Loucy (cell line): Measurements from ENCODE around the gene BCKDHA.

Experiments
- H2AFZ ChIP-seq: fragments of 200-600 bp; sonication (generic); 2 replicates; pipeline ENCODE4 v1.6.0; 2016; ENCODE audit warnings: antibody characterized with exemption, mild to moderate bottlenecking, low read length, moderate library complexity
- H3F3A ChIP-seq: fragments of 200-600 bp; 2 replicates; pipeline ENCODE4 v1.6.0; 2016; ENCODE audit warnings: antibody characterized with exemption, low read depth, mild to moderate bottlenecking
- H3K27me3 ChIP-seq: fragments of 200-600 bp; sonication (generic); 2 replicates; pipeline ENCODE4 v1.6.1; 2014; ENCODE audit warnings: low read length, mild to moderate bottlenecking; ENCODE audit not compliant: insufficient read depth, poor library complexity, severe bottlenecking
- H3K36me3 ChIP-seq: fragments of 200-600 bp; sonication (generic); 2 replicates; pipeline ENCODE4 v1.6.1; 2016; ENCODE audit warnings: low read length; ENCODE audit not compliant: insufficient read depth
- H3K4me1 ChIP-seq: fragments of 200-600 bp; sonication (generic); 2 replicates; pipeline ENCODE4 v1.5.1; 2014; ENCODE audit warnings: low read length, mild to moderate bottlenecking; ENCODE audit not compliant: insufficient read depth, poor library complexity, severe bottlenecking
- H3K4me2 ChIP-seq: fragments of 200-600 bp; sonication (generic); 2 replicates; pipeline ENCODE4 v1.6.0; 2014; ENCODE audit warnings: antibody characterized with exemption, low read length, low read depth, mild to moderate bottlenecking; ENCODE audit not compliant: poor library complexity, severe bottlenecking
- H3K4me3 ChIP-seq: fragments of 200-600 bp; sonication (generic); 2 replicates; pipeline ENCODE4 v1.5.1; 2014; ENCODE audit warnings: low read length, mild to moderate bottlenecking, mixed read lengths; ENCODE audit not compliant: poor library complexity, severe bottlenecking
- H3K79me2 ChIP-seq: fragments of 200-600 bp; sonication (generic); 2 replicates; pipeline ENCODE4 v1.6.1; 2014; ENCODE audit warnings: low read length; ENCODE audit not compliant: insufficient read depth
- H3K9ac ChIP-seq: fragments of 200-600 bp; sonication (generic); 2 replicates; pipeline ENCODE4 v1.6.0; 2014; ENCODE audit warnings: mild to moderate bottlenecking, low read depth, low read length, moderate library complexity; ENCODE audit not compliant: poor library complexity, severe bottlenecking
- H3K9me2 ChIP-seq: fragments of 200-600 bp; sonication (generic); replicated peaks from 2 replicates; pipeline ENCODE4 v1.6.1; 2016; ENCODE audit warnings: low read depth, low read length, mixed read lengths
- H3K9me3 ChIP-seq: fragments of 200-600 bp; sonication (generic); 2 replicates; pipeline ENCODE4 v1.6.1; 2014; ENCODE audit warnings: mild to moderate bottlenecking, antibody characterized with exemption, low read length, low read depth; ENCODE audit not compliant: insufficient read depth
- H4K20me1 ChIP-seq: fragments of 200-600 bp; sonication (generic); 2 replicates; pipeline ENCODE4 v1.6.0; 2014; ENCODE audit warnings: antibody characterized with exemption, low read length, mild to moderate bottlenecking; ENCODE audit not compliant: insufficient read depth, poor library complexity, severe bottlenecking
- EZH2phosphoT487 ChIP-seq: fragments of 200-600 bp; IDR thresholded peaks from 2 replicates; pipeline ENCODE4 v1.6.1; 2018; ENCODE audit warnings: antibody characterized with exemption, mild to moderate bottlenecking, moderate library complexity, borderline replicate concordance
- TF ChIP-seq, protein P1 (sequence below): fragments of 200-600 bp; sonication (generic); conservative IDR thresholded peaks from 2 replicates; pipeline ENCODE4 v1.5.1; 2014; ENCODE audit warnings: mild to moderate bottlenecking, antibody characterized with exemption, low read length

BCKDHA gene

DNA sequence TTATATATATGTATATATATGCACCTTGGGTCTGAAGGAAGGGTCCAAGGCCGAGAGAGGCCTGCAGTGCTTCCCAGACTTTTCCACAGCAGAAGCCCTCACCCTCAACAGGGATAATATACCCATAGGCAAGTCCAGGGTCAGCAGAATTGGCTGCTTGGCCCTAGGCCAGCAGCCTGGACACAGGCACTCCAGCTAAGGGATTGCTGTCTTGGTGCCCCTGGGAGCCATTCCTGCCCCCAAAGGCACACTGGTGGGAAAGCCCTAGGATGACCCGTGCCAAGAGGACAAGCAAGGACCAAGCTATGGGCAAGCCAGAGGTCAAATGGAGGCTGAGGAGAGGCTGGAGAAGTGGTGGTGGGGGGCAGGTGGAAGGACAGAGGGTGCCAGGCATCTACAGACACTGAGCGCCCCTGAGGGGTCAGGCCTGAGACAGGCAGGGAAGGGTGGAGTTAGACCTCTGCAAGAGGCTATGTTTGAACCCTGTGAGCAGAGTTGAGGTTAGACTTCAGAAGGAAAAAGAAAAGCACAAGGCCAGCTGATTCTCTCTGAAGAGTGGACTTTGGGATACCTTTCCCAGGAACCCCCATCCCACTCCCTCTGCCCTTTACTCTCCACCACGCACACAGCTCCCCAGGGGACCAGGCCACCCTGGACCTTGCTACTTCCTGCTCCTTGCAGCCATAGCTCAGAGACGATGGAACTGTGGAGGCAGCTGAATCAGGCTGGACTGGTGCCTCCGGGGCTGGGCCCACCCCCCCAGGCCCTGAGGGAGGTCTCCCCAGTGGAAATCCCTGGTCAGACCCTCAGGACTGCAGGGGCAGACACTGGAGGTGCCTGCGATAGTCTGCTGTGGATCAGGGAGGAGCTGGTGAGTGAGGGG, 45.1 kb downstream of the BCKDHA start, which contains the start of gene ERICH4:
Gene ERICH4 (plus strand): TSS at position 684 of the 883 bp plus-strand sequence. CDS start 14 bp downstream, at position 698.
- Histone ChIP-seq H3K36me3 (no peaks in the 10 kb centered on the region), H2AFZ (peak within 1 kb of the TSS; percentile 63; the same call in 1 of the 2 replicates), H3K9me3 (no peaks in the 10 kb centered on the region), H3K27me3 (no peaks in the 10 kb centered on the region), H3F3A (no peaks in the 10 kb centered on the region), H3K4me2 (no peak within 1 kb of the TSS), H3K4me1 (peaks cover 12% of the 10 kb centered on the region), H3K9me2 (no peaks in the 10 kb centered on the region), H4K20me1 (no peaks in the 10 kb centered on the region), H3K9ac (no peak within 1 kb of the TSS), H3K79me2 (peaks cover 15% of the 10 kb centered on the region; the same call in 1 of the 2 replicates), H3K4me3 (no peak within 1 kb of the TSS)
- no peak for TF ChIP-seq EZH2phosphoT487
- TF ChIP-seq, protein P1, sequence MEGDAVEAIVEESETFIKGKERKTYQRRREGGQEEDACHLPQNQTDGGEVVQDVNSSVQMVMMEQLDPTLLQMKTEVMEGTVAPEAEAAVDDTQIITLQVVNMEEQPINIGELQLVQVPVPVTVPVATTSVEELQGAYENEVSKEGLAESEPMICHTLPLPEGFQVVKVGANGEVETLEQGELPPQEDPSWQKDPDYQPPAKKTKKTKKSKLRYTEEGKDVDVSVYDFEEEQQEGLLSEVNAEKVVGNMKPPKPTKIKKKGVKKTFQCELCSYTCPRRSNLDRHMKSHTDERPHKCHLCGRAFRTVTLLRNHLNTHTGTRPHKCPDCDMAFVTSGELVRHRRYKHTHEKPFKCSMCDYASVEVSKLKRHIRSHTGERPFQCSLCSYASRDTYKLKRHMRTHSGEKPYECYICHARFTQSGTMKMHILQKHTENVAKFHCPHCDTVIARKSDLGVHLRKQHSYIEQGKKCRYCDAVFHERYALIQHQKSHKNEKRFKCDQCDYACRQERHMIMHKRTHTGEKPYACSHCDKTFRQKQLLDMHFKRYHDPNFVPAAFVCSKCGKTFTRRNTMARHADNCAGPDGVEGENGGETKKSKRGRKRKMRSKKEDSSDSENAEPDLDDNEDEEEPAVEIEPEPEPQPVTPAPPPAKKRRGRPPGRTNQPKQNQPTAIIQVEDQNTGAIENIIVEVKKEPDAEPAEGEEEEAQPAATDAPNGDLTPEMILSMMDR: no peak

DNA sequence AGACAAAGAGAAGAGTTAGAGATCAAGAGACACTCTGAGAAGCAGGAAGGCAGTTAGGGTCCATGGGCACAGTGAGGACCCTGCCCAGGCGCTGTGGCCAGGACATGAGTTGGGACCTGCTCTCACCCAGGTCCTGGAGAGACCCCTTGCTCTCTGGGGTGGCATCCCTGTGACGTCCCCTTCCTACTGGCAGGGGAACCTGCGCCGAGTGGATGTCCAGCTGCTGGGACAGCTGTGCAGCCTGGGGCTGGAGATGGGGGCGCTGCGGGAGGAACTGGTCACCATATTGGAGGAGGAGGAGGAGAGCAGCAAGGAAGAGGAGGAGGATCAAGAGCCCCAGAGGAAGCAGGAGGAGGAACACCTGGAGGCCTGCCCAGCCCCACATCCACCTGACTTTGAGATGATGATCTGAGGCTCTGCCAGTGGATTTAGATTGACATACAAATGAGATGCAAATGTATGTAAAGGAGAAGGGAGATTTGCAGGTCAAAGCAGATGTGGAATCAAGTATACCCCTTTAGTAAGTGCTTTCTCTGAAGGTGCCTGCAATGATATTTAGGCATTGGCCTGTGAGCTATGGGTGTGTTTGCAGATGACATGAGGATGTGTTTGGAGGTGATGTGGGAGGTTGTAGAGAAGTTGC, 46.3 kb downstream of the BCKDHA start:
- Histone ChIP-seq H3K4me1 (peaks cover 4% of the 10 kb centered on the region), H4K20me1 (no peaks in the 10 kb centered on the region), H3K36me3 (no peaks in the 10 kb centered on the region), H3K9me2 (no peaks in the 10 kb centered on the region), H3K4me2 (no peak overlapping the region), H3K79me2 (peaks cover 3% of the 10 kb centered on the region; the same call in 1 of the 2 replicates), H3F3A (no peaks in the 10 kb centered on the region), H3K9ac (no peak overlapping the region), H3K27me3 (no peaks in the 10 kb centered on the region), H3K9me3 (no peaks in the 10 kb centered on the region), H2AFZ (peak overlapping the region; percentile 63; the same call in 1 of the 2 replicates), H3K4me3 (no peak overlapping the region)
- no peak for TF ChIP-seq EZH2phosphoT487
- TF ChIP-seq, protein P1: no peak

DNA sequence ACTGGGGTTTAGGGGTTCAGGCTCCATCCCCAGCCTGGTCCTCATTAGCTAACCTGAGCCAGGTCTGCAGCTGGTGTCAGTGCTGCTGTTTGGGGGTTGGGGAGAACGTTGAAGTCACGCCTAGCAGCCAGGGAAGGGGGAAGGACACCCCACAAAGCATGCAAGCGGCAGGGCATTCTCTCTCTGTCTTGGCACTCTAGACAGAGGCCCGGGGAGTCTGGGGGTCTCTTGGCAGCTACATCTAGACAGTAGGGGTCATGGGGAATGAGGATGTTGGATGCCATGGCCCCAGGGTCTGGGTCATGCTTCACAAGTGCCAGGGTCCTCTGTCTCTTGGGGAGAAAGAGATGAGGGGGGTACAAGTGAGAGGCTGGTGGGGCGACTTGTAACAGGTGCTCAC, 48.0 kb downstream of the BCKDHA start:
- no peak overlapping the region for H3K9ac ChIP-seq
- H3K36me3 ChIP-seq: no peaks in the 10 kb centered on the region
- no peaks in the 10 kb centered on the region for H3K9me2 ChIP-seq
- no peaks in the 10 kb centered on the region for H4K20me1 ChIP-seq
- no peak overlapping the region for H3K4me3 ChIP-seq
- no peak overlapping the region for H3K4me2 ChIP-seq
- H3K27me3 ChIP-seq: no peaks in the 10 kb centered on the region
- no peaks in the 10 kb centered on the region for H3K9me3 ChIP-seq
- no peak for TF ChIP-seq EZH2phosphoT487
- TF ChIP-seq, protein P1: no peak
- no peaks in the 10 kb centered on the region for H3K79me2 ChIP-seq
- H3K4me1 ChIP-seq: no peaks in the 10 kb centered on the region
- no peaks in the 10 kb centered on the region for H3F3A ChIP-seq
- no peak overlapping the region for H2AFZ ChIP-seq
